GM12872 (cell line): ENCODE data around the gene SCN2A.

Experiments
- TF ChIP-seq, protein P1 (sequence below): IDR thresholded peaks from 3 replicates; pipeline ENCODE4 v1.5.1; 2011; ENCODE audit warnings: low read depth, mild to moderate bottlenecking, low read length, moderate library complexity; ENCODE audit not compliant: insufficient read depth

The SCN2A gene

DNA sequence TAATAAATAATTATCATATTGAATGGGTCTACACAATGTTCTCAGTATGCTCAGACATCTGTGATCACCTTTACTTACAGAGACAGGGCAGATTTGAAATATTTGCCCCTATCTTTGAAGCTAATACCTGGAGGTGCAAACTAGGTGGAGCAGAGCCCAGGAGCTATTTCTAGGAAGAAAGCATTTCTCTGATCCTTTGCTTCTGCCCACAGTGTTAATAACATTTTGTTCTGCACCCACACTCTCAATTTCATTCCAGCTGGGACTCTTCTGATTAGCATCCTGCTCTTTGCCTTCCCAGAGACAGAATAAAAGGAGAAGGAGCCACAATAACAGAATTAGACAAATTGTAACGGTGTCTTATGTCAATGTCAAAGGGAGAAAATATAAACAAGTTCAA, 11.6 kb upstream of the SCN2A start:
- TF ChIP-seq, protein P1, sequence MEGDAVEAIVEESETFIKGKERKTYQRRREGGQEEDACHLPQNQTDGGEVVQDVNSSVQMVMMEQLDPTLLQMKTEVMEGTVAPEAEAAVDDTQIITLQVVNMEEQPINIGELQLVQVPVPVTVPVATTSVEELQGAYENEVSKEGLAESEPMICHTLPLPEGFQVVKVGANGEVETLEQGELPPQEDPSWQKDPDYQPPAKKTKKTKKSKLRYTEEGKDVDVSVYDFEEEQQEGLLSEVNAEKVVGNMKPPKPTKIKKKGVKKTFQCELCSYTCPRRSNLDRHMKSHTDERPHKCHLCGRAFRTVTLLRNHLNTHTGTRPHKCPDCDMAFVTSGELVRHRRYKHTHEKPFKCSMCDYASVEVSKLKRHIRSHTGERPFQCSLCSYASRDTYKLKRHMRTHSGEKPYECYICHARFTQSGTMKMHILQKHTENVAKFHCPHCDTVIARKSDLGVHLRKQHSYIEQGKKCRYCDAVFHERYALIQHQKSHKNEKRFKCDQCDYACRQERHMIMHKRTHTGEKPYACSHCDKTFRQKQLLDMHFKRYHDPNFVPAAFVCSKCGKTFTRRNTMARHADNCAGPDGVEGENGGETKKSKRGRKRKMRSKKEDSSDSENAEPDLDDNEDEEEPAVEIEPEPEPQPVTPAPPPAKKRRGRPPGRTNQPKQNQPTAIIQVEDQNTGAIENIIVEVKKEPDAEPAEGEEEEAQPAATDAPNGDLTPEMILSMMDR, result no peak

DNA sequence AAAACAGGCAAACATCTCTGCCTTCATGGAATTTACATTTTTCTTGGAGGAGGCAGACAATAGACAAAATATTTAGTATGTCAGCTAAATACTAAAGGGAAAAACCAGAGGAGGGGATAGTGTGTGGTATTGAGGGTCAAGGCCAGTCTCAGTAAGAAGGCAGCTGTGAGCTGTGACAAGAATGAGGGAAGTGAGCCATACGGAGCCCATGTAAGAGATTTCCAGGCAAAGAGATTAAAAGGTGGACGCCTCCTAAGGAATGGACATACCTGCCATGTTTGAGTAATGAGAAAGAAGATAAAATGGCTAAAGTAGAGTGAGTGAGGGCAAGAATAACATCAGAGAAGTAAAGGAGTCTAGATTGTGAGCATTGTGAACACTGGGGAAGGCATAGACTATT, 2.2 kb upstream of the SCN2A start:
- TF ChIP-seq, protein P1, result no peak

DNA sequence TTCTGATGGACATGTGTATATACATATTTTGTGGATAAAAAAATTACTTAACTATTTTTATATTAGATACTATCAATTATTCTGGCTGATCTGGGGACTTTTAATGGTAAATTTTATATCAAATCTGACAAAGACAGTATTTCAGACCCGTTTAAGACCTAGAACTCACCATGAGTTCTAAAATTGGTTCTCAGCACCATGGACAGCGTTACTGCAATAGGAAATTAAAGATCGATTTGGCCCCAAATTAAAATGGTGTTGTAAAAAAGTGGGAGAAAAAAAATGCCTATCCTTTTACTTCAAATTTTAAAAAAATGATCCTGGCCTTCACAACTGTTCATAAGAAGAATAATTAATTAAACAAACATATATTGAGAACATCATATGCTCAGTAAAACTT, 919 bp upstream of the SCN2A start:
- TF ChIP-seq, protein P1, result no peak

DNA sequence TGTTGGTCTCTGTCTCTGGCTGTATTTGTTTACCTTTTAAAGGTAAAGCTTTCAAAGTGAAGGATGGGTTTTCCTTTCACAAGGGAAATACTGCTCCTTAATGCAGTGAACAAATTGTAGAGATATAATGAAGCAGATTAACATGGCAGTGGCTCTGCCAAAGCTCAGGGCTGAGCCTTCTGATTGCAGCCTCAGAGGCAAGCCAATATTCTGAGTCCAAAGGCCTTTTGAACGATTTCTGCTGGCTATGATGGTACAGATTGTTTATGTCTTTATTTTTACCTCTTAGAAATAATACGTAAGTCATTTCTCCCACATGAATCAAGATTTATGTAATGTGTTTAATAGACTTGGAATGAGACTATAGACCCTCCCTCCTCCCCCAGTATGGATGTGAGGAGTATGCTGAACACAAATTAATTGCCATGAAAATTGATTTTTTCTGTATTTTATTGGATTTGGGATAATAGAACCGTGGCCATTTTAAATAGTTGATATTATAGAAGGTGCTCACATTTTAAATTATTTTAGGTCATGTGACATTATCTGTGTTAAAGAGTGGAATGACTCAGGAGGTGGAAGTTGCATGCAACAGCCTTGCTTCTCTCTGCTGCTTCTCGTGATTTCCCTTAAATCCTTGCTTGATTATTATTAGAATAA, 772 bp downstream of the SCN2A start:
- TF ChIP-seq, protein P1, result no peak

DNA sequence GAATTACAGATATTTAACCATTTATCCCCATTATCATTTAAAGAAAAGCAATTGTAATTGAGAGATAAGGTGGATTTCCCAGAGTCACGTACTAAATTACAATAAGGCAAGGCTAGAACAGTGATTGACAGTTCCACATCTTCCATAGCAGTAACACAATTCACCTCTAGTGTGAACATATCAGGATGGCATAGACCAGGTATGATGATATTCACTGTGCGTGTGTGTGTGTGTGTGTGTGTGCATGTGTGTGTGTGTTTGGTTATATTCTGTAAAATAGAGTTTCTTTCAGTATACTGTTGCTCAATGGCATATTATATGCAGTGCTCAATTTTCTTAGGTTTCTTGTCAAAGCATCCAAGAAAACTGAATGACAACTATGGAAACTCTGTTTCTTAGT, 1.7 kb downstream of the SCN2A start:
- TF ChIP-seq, protein P1, result no peak

DNA sequence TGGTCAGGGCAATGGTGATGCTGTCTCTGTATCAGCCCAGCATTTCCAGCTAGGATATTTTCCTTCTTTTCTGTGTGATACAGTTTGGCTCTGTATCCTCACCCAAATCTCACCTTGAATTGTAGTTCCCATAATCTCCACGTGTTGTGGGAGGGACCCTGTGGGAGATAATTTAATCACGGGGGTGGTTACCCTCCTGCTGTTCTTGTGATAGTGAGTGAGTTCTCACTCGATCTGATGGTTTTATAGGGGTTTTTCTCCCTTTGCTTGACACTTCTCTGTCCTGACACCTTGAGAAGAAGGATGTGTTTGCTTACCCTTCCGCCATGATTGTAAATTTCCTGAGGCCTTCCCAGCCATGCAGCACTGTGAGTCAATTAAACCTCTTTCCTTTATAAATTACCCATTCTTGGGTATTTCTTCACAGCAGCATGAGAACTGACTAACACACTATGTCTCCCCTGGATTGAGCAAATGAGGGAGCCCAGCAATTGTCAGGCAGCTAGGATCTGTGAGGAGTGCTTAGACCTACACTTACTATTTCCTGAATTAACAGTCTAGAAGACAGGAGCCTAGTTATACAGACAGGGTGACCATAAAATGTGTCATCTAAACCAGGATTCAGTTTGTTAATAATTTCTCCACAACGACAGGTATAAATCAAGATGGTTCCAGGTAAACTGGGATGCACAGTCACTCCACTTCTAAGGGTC, 6.0 kb downstream of the SCN2A start:
- TF ChIP-seq, protein P1, result no peak

DNA sequence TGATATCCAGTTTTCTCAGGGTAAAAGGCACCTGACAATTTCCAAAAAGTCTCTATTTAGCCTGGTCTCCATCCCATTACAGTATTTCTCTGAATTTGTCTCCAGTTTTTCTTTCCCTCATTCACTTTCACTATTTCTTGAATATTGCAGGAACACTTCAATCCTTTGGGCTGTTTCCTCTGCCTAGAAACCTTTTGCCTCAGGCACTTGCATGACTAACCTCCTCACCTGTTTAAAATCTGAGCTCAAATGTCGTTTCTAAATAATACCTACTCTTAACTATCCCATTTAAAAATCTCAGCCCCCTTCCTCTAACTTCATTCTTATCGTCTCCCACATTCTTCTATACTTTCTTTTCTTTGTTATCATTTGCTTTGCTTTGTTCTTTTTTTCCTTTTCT, 9.0 kb downstream of the SCN2A start:
- TF ChIP-seq, protein P1, result no peak
